Suppressor macrophage treated with lipopolysaccharide for 1 hour (primary cell): ENCODE data around the gene RPL3.

Experiments used
- DNase-seq, 3 donors: peaks; one replicate each; pipeline ENCODE4 v3.0.0-alpha.2; 2020 to 2022

The RPL3 gene

GRCh38 chr22:39316440-39317083 is 2.9 kb downstream of the RPL3 start:
- DNase-seq = peak; percentile 93 to 95 (median 94)

GRCh38 chr22:39315389-39315788 is 4.0 kb downstream of the RPL3 start:
- DNase-seq = no peak

- no peak for DNase-seq
Observed at GRCh38 chr22:39314251-39314971, 5.0 kb downstream of the RPL3 start.

DNA sequence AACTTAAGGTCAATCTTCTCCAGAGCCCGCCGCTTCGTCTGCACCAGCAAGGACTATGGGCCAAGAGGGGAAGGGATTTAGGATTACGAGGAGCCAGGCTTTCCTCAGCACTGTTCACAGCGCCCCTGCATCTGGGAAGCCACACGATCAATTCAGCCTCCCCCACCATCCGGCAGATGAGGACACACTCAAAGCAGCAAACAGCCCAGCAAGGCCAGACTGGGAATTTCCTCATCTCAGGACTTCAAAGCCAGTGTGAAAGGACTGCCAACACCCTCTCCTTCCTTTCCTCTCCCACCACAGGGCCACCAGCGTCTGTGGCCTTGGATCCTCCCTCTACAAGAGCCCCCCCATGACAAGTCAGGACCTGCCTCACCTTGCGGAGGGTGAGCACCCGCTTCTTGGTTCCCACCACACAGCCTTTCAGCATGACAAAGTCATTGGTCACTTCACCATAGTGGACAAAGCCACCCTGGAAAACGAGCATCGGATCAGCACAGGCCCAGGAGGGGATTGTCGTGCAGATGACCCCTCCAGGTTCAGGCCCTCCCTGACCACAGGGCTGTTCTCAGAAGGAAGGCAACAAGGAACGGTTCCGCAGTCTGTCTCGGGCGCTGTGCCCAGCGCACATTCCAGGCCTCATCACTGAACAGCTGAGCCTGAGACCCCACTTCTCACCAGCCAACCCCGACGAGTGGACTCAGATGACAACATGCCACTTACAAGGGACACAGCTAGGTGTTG is 6.0 kb downstream of the RPL3 start:
- no peak for DNase-seq

DNA sequence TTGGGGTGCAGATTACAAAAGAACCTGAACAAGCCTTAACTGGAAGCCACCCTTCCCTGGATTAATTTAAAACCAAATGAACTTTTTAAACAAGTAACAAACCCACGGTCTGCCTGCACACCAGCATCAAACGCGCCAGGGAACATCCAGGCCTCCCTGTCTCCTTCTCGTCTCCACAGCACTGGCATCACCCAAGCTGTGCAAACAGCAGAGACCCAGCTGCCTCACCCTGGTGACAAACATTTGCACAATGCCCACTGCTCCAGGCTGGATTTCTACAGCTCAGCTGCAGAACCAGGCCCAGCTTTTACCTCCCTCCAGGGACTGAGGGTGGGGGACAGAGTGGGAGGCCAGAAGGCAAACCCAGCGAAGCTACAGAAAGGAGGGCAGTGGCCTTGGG is 7.0 kb downstream of the RPL3 start:
- DNase-seq = no peak

- no peak for DNase-seq
Observed at GRCh38 chr22:39311592-39312400, 7.6 kb downstream of the RPL3 start.

GRCh38 chr22:39309881-39310714 is 9.3 kb downstream of the RPL3 start:
- DNase-seq = peak; percentile 56 to 69 (median 67)

DNA sequence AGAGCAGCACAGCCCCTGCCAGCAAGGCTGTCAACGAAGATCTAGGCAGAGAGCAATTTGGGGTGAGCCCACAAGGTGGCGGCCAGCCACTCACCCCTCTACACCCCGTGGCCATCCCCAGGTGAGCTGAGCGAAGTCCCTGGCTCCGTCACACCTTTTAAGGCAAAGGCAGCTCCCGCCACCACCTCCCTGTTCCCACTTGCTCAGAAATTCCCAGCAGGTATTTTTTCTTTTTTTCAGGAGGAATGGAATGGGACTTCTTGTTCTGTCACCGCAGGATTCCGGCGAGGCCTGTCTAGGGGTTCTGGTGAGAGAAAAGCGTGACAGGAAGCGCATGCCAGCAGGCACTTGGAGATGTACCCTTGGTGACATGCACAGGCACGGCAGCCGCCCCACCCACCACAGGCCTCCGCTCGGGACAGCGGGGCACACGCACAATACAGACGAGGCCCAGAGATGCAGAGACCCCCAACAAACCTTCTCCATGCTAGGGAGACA is 10.0 kb downstream of the RPL3 start:
- peak in 1 of 3 donors; percentile 18 for DNase-seq

GRCh38 chr22:39308614-39309363 is 10.6 kb downstream of the RPL3 start:
- peak; percentile 93 to 98 (median 97) for DNase-seq

- peak; percentile 53 to 77 (median 58) for DNase-seq
Observed at GRCh38 chr22:39306456-39307361, 12.7 kb downstream of the RPL3 start.

GRCh38 chr22:39303892-39304671 is 15.3 kb downstream of the RPL3 start:
- DNase-seq = no peak

GRCh38 chr22:39303358-39303757 is 16.1 kb downstream of the RPL3 start:
- no peak for DNase-seq

DNA sequence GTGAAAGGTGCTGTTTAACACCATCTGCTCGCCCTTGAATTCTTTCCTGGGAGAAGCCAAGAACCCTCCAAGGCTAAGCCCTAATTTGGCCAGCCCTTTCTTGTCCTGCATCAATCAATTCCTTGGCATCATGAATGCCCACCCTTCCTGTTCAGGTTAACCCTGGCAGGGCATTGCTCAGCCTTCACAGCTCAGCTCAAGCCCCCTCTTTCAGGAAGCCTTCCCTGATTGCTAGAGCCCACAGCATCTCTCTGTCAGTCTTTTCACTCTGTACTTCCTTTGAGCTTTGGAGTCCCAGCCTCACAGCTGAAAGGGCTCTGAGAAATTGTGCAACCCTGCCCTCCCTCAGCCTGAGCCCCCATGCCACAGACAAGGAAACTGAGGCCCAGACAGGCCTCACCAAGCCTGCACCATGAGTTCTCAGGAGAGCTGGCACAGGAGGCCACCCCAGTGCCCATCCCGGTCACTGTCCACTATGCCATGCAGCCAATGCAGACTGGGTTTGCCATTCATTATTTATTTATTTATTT is 16.9 kb downstream of the RPL3 start:
- no peak for DNase-seq

DNA sequence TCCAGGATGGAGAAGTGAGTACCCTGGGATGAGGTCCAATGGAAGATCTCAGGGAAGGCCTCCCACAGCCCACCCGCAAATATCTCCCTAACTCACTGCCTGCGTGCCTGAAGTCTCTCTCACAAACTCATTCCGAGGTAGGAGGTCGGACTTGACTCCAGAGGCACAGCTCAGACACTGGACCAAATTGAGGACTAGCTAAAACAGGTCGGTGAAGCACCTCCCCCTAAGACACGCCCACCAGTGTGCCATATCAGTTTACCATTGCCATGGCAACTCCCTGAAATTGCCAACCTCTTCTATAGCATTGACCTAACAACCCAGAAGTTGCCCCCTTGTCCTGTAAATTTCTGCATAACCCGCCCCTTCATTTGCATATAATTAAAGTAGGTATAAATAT is 17.5 kb downstream of the RPL3 start:
- no peak for DNase-seq

DNA sequence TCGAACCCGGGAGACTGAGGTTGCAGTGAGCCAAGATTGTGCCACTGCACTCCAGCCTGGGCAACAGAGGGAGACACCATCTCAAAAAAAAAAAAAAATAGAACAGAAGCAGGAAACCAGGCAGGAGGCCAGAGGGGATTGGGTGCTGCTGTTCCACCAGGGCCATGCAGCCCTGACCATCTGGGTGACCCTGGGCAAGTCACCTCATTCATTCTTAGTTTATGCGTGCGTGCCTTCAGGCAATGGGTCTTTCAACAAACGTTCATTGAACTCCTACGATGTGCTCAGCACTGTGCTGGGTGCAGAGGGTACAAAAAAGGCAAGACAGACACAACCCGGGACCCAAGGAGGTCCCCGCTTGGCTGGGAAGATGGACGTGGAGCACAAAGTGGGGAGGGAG is 18.3 kb downstream of the RPL3 start:
- no peak for DNase-seq

DNA sequence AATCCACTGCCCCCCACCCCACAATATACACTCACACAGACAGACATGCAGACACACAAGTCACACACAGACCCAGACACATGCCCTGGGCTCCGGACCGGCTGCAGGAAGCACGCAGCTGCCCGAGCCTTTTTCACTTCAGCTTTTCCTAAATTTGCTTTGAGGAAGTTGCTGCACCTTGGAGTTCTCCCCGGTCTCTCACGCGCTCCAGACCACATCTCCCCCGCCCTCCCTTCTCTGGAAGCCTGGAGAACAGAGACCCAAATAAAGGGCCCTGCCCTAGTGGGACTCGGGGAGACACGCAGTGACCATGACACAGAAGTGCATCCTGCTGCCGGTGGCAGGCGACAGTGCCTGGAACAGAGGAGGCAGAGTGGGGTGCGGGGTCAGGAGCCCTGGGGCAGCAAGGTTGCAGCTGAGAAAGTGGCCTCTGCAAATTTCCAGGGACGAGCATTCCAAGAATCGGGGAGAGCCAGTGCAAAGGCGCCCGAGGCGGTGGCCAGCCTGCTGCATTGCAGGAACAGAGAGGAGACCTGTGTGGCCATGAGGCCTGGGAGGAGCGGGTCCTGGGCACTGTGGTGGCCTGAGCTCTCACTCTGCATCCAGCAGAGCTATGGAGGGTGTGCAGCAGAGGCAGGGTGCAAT is 19.1 kb downstream of the RPL3 start:
- DNase-seq = peak; percentile 72 to 83 (median 82)

DNA sequence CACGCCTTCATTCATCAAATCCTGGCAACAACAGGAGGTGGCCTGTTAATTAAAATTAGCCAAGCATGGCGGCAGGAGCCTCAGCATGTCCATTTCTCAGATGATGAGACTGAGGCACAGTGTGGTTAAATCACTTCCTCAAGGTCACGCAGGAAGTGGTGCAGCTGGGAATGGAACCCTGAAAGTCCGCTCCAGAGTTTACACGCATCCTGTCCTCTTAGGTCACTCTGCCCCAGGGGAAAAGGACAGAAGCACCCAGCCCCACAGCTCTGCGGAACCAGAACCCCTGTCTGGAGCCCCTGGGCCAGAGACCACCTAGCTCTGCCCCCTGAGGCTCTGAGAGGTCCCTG is 19.6 kb downstream of the RPL3 start:
- DNase-seq = peak; percentile 78 to 81 (median 78)

DNA sequence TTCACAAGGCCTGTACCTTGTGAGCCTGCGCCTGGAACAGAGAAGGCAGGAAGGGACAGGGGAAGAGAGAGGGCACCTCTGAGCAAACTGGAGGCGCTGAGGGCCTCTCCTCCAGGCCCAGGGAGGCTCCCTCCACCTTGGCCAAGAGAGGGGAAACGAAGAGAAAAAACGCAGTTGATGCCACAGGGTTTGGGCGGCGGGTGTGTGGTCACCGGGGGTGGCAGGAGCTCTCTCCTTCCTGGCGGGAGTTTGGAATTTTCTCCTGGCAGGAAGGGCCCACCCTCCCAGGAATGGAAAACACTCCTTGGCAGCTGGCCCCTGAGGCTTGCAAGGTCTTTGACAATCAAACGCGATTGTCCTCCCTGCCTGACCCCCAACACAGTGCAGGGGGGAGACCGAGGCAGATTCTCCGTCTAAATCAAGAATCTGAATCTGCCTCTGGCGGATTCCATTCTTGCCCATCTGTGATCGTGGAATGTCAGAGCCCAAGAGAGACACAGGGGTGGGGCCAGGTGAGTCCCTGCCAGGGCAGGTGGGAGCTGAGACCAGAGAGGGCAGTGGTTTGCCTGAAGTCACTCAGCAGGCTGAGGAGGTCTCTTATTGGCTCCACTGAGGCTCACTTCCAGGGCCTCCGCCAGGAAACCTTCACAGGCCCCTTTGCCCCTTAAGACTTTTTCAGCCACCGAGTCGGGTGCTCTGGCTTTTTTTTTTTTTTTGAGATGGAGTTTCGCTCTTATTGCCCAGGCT is 21.0 kb downstream of the RPL3 start:
- DNase-seq = no peak
